Smooth muscle cell (in vitro differentiated cells): ENCODE data around the gene PCDHB16. TPM values are rescaled to one million over a fixed set of nuclear protein-coding genes. Genes with fewer than 3 reads are reported as not detected.
"Not testable (repeated sequence)": the region's sequence is repeated elsewhere in the genome, so short reads cannot be mapped to it uniquely, and the experiment has no call there.

Experiments
- DNase-seq: peaks from one replicate; lab custom pipeline; 2025; ENCODE audit not compliant: unreplicated experiment; lab: John Stamatoyannopoulos, UW
- H2AFZ ChIP-seq: fragments of 200-600 bp; sonication (generic); 2 replicates; pipeline ENCODE4 v1.6.0; 2016; ENCODE audit warnings: antibody characterized with exemption, low read depth, mild to moderate bottlenecking
- H3F3A ChIP-seq: fragments of 200-600 bp; sonication (generic); 2 replicates; pipeline ENCODE4 v1.6.0; 2017; ENCODE audit warnings: antibody characterized with exemption, low read depth
- H3K27ac ChIP-seq: fragments of 200-600 bp; sonication (generic); 2 replicates; pipeline ENCODE4 v1.5.1; 2016; ENCODE audit warnings: low read depth, mild to moderate bottlenecking
- H3K27me3 ChIP-seq: fragments of 200-600 bp; sonication (generic); 2 replicates; pipeline ENCODE4 v1.6.1; 2016; ENCODE audit warnings: low read depth, mild to moderate bottlenecking
- H3K36me3 ChIP-seq: fragments of 200-600 bp; sonication (generic); 2 replicates; pipeline ENCODE4 v1.5.1; 2016; ENCODE audit warnings: low read depth
- H3K4me1 ChIP-seq: fragments of 200-600 bp; sonication (generic); 2 replicates; pipeline ENCODE4 v1.5.1; 2016; ENCODE audit warnings: low read depth
- H3K4me2 ChIP-seq: fragments of 200-600 bp; sonication (generic); 2 replicates; pipeline ENCODE4 v1.6.0; 2016; ENCODE audit warnings: mild to moderate bottlenecking
- H3K4me3 ChIP-seq: fragments of 200-600 bp; sonication (generic); 2 replicates; pipeline ENCODE4 v1.5.1; 2016; ENCODE audit warnings: mild to moderate bottlenecking
- H3K79me2 ChIP-seq: fragments of 200-600 bp; sonication (generic); 2 replicates; pipeline ENCODE4 v1.6.0; 2016; ENCODE audit warnings: low read depth, mild to moderate bottlenecking
- H3K9ac ChIP-seq: fragments of 200-600 bp; sonication (generic); 2 replicates; pipeline ENCODE4 v1.6.0; 2016; ENCODE audit warnings: low read depth
- H3K9me3 ChIP-seq: fragments of 200-600 bp; sonication (generic); replicated peaks from 2 replicates; pipeline ENCODE4 v1.5.1; 2016; ENCODE audit warnings: low read depth
- H4K20me1 ChIP-seq: fragments of 200-600 bp; sonication (generic); 2 replicates; pipeline ENCODE4 v1.6.0; 2016; ENCODE audit warnings: low read depth
- WGBS: methylation state at CpG from one replicate; pipeline ENCODE4 v1.1.7; 2016; ENCODE audit warnings: low lambda C conversion rate; 5-methylcytosine and 5-hydroxymethylcytosine counted together
- polyA plus RNA-seq: library from polyadenylated mRNA; unstranded; fragments of >200 nt; fragmentation: Nextera tagmentation; extraction: Ambion mirVana; gene quantifications from 2 replicates; pipeline ENCODE4 v1.2.1, GENCODE V29; 2016
- total RNA-seq: library from RNA; depleted of rRNA; stranded (reverse); fragments of >200 nt; gene quantifications from 2 replicates; pipeline ENCODE4 v1.2.3, GENCODE V29; 2014
- TF ChIP-seq, protein P1 (sequence below): fragments of 200-600 bp; sonication (generic); IDR thresholded peaks from 2 replicates; pipeline ENCODE4 v1.5.1; 2017; ENCODE audit warnings: borderline replicate concordance, mild to moderate bottlenecking, antibody characterized with exemption; ENCODE audit not compliant: insufficient read depth, poor library complexity, severe bottlenecking

PCDHB16 gene
- total and polyA plus RNA-seq, 2 experiments from 2014 or later: 6.5 to 7.0 TPM

- Histone ChIP-seq H3K4me2 (peak within 1 kb of the TSS; percentile 43), H3K4me1 (no peaks in the 10 kb centered on the region), H4K20me1 (no peaks in the 10 kb centered on the region), H3K79me2 (no peaks in the 10 kb centered on the region), H3K27me3 (no peaks in the 10 kb centered on the region), H3K27ac (no peak within 1 kb of the TSS), H3K9ac (no peak within 1 kb of the TSS), H3F3A (no peaks in the 10 kb centered on the region), H3K36me3 (no peaks in the 10 kb centered on the region), H3K9me3 (peaks cover 8% of the 10 kb centered on the region), H3K4me3 (peak within 1 kb of the TSS; percentile 26), H2AFZ (no peak within 1 kb of the TSS)
- TF ChIP-seq, protein P1, sequence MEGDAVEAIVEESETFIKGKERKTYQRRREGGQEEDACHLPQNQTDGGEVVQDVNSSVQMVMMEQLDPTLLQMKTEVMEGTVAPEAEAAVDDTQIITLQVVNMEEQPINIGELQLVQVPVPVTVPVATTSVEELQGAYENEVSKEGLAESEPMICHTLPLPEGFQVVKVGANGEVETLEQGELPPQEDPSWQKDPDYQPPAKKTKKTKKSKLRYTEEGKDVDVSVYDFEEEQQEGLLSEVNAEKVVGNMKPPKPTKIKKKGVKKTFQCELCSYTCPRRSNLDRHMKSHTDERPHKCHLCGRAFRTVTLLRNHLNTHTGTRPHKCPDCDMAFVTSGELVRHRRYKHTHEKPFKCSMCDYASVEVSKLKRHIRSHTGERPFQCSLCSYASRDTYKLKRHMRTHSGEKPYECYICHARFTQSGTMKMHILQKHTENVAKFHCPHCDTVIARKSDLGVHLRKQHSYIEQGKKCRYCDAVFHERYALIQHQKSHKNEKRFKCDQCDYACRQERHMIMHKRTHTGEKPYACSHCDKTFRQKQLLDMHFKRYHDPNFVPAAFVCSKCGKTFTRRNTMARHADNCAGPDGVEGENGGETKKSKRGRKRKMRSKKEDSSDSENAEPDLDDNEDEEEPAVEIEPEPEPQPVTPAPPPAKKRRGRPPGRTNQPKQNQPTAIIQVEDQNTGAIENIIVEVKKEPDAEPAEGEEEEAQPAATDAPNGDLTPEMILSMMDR: peak; percentile 51
- 44% methylated on average over 9 of the region's 9 CpGs for WGBS
- no peak for DNase-seq
These were observed 4.8 kb downstream of the PCDHB16 start, which contains the start of gene PCDHB9 for GRCh38 chr5:141186897-141187512. TSS of gene PCDHB9 (plus strand) at chr5:141187161. CDS start at chr5:141187319, 158 bp downstream.

DNA sequence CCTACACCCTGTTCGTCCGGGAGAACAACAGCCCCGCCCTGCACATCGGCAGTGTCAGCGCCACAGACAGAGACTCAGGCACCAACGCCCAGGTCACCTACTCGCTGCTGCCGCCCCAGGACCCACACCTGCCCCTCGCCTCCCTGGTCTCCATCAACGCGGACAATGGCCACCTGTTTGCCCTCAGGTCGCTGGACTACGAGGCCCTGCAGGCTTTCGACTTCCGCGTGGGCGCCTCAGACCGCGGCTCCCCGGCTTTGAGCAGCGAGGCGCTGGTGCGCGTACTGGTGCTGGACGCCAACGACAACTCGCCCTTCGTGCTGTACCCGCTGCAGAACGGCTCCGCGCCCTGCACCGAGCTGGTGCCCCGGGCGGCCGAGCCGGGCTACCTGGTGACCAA lies 6.5 kb downstream of the PCDHB16 start:
- not testable (repeated sequence) for H3K9me3 ChIP-seq, H4K20me1 ChIP-seq, H2AFZ ChIP-seq, H3K79me2 ChIP-seq, H3K36me3 ChIP-seq, H3K9ac ChIP-seq, H3K4me1 ChIP-seq, DNase-seq, H3K27ac ChIP-seq, H3K4me2 ChIP-seq, H3F3A ChIP-seq, H3K4me3 ChIP-seq, H3K27me3 ChIP-seq
- 95% methylated on average over 25 of the region's 37 CpGs for WGBS

DNA sequence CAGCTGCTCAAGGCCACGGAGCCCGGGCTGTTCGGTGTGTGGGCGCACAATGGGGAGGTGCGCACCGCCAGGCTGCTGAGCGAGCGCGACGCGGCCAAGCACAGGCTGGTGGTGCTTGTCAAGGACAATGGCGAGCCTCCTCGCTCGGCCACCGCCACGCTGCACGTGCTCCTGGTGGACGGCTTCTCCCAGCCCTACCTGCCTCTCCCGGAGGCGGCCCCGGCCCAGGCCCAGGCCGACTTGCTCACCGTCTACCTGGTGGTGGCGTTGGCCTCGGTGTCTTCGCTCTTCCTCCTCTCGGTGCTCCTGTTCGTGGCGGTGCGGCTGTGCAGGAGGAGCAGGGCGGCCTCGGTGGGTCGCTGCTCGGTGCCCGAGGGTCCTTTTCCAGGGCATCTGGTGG lies 6.9 kb downstream of the PCDHB16 start:
- not testable (repeated sequence) for H3K4me1 ChIP-seq, H3K27ac ChIP-seq, H3K9me3 ChIP-seq, DNase-seq, H4K20me1 ChIP-seq, H3K79me2 ChIP-seq, H3K36me3 ChIP-seq, H3F3A ChIP-seq, H2AFZ ChIP-seq, H3K9ac ChIP-seq, H3K27me3 ChIP-seq, H3K4me3 ChIP-seq, H3K4me2 ChIP-seq
- 95% methylated on average over 18 of the region's 35 CpGs for WGBS

DNA sequence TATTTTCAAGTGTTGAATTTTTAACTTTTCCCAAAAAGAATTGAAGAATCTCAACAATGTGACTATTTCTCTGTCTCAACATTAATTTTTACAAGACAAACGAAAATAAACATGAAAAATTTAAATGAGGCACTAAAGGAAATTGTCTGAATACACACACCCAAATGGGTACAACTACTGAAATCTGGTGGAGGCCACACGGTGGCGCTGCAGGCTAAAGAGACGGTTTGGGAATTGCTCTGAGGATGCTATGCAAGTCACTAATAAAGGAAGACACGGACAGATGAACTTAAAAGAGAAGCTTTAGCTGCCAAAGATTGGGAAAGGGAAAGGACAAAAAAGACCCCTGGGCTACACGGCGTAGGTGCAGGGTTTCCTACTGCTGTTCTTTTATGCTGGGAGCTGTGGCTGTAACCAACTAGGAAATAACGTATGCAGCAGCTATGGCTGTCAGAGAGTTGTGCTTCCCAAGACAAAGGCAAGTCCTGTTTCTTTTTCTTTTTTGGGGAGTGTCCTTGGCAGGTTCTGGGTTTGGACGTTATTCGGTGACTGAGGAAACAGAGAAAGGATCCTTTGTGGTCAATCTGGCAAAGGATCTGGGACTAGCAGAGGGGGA lies 10.0 kb downstream of the PCDHB16 start, which contains the start of gene PCDHB10:
Gene PCDHB10 (plus strand): TSS at position 244 of the 616 bp plus-strand sequence. CDS start 200 bp downstream, at position 444.
- Histone ChIP-seq H3K4me2 (no peak within 1 kb of the TSS), H3K79me2 (no peaks in the 10 kb centered on the region), H3F3A (no peaks in the 10 kb centered on the region), H3K9ac (no peak within 1 kb of the TSS), H3K36me3 (no peaks in the 10 kb centered on the region), H3K27ac (no peak within 1 kb of the TSS), H4K20me1 (no peaks in the 10 kb centered on the region), H2AFZ (no peak within 1 kb of the TSS), H3K9me3 (peaks cover 6% of the 10 kb centered on the region), H3K27me3 (no peaks in the 10 kb centered on the region), H3K4me1 (no peaks in the 10 kb centered on the region), H3K4me3 (peak within 1 kb of the TSS; percentile 26)
- 23% methylated on average over 10 of the region's 10 CpGs for WGBS
- TF ChIP-seq, protein P1: peak; percentile 41
- DNase-seq: no peak

DNA sequence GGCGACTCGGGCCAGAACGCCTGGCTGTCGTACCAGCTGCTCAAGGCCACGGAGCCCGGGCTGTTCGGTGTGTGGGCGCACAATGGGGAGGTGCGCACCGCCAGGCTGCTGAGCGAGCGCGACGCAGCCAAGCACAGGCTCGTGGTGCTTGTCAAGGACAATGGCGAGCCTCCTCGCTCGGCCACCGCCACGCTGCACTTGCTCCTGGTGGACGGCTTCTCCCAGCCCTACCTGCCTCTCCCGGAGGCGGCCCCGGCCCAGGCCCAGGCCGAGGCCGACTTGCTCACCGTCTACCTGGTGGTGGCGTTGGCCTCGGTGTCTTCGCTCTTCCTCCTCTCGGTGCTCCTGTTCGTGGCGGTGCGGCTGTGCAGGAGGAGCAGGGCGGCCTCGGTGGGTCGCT lies 12.1 kb downstream of the PCDHB16 start:
- WGBS: 98% methylated on average over 14 of the region's 37 CpGs
- not testable (repeated sequence) for H3K4me2 ChIP-seq, H4K20me1 ChIP-seq

More for the DNA sequence above, 12.1 kb downstream of the PCDHB16 start:
- H3K36me3 ChIP-seq, H2AFZ ChIP-seq, H3K27me3 ChIP-seq, H3K9me3 ChIP-seq, H3K79me2 ChIP-seq, H3K4me3 ChIP-seq, H3K9ac ChIP-seq, H3K27ac ChIP-seq, H3F3A ChIP-seq, H3K4me1 ChIP-seq, DNase-seq: not testable (repeated sequence)
